ENCODE results near the gene NLGN1.

- TF ChIP-seq CTCF (IDR thresholded peaks at IDR 0.05; ENCODE audit: low read length) (no peak; the same call in 1 of the 2 replicates), EZH2 (IDR thresholded peaks at IDR 0.05; ENCODE audit: borderline replicate concordance, low read length) (no peak)
These were observed 348.6 kb downstream of the NLGN1 start for GRCh38 chr3:173745952-173746682.

Data from OCI-LY1 (cell line).